Activated CD4-positive, alpha-beta T cell treated with anti-CD3 and anti-CD28 coated beads, Interleukin-2, Interleukin-6, amounts not matched to agents 100 ng/mL and 50 ng/mL, durations not matched to agents 16 hours and 8 hours (primary cell): ENCODE measurements around the gene ZRANB1.

Source experiments
- DNase-seq: peaks from one replicate; pipeline ENCODE4 v3.0.0-alpha.2; 2020

ZRANB1 gene

GRCh38 chr10:124923684-124924083 lies 18.2 kb upstream of the ZRANB1 start:
- DNase-seq: no peak

GRCh38 chr10:124926548-124926947 lies 15.4 kb upstream of the ZRANB1 start:
- no peak for DNase-seq

DNA sequence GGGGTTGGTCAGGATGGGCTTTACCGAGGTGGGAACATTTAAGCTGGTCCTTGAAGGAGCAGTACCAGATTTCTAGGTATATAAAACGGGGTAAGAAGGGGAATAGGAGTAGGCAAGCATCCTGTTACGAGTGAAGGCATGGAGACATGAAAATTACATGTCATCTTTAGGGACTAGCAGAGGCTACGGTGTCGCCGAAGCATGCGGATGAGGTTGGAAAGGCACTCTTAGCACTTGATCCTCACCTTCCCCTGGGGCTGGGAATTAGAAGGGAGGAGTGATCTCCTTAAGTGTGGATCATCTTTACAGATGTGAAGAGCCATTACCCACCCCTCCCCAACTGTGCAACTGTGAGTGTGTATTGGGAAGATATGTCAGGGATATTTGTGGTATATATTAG lies 13.8 kb upstream of the ZRANB1 start:
- DNase-seq: no peak

DNA sequence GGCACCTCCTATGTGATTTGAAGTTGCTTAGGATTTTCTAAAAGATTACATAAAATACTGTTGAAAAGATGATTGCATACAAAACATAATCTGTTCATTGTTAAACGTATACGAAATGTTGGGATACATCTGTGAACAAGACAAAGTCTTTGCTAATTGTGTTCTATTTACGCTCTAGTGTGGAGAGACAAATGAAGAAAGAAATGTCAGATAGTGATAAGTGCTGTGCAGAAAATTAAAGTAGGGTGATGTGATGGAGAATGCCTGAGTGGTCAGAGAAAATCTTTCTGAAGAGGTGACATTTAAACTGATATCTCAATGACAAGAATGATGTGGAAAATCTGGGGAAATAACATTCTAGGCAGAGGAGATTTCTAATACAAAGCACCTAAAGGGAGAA lies 13.4 kb upstream of the ZRANB1 start:
- DNase-seq: no peak

- DNase-seq: no peak
These were observed 6.0 kb upstream of the ZRANB1 start for GRCh38 chr10:124935946-124936345.

GRCh38 chr10:124936813-124937212 lies 5.1 kb upstream of the ZRANB1 start:
- no peak for DNase-seq

DNA sequence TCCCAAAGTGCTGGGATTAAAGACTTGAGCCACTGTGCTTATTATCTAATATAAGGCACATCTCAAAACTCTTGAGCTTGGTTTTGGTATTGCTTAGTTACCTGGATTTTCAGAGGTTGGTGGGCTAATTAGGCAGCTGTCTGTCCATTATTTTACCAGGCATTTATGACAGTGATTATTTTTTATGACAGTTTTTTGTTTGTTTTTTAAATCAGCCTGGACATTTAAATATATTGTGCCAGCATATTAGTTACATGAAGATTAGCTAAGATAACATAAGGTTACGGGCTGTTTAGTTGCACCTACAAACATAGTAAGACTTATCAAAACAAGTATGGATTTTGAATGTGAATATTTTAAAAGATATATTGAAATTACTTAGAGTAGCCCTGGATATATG lies 2.6 kb upstream of the ZRANB1 start:
- no peak for DNase-seq

DNA sequence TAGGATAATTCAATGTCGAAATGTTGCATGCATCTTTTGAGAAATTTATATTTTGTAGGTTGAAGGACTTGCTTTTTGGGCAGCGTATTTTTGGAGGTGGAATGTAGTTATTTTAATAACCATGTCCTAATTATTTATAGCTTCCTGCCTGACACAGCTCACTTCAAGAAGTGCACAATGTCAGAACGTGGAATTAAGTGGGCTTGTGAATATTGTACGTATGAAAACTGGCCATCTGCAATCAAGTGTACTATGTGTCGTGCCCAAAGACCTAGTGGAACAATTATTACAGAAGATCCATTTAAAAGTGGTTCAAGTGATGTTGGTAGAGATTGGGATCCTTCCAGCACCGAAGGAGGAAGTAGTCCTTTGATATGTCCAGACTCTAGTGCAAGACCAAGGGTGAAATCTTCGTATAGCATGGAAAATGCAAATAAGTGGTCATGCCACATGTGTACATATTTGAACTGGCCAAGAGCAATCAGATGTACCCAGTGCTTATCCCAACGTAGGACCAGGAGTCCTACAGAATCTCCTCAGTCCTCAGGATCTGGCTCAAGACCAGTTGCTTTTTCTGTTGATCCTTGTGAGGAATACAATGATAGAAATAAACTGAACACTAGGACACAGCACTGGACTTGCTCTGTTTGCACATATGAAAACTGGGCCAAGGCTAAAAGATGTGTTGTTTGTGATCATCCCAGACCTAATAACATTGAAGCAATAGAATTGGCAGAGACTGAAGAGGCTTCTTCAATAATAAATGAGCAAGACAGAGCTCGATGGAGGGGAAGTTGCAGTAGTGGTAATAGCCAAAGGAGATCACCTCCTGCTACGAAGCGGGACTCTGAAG lies 620 bp downstream of the ZRANB1 start:
- DNase-seq: no peak

DNA sequence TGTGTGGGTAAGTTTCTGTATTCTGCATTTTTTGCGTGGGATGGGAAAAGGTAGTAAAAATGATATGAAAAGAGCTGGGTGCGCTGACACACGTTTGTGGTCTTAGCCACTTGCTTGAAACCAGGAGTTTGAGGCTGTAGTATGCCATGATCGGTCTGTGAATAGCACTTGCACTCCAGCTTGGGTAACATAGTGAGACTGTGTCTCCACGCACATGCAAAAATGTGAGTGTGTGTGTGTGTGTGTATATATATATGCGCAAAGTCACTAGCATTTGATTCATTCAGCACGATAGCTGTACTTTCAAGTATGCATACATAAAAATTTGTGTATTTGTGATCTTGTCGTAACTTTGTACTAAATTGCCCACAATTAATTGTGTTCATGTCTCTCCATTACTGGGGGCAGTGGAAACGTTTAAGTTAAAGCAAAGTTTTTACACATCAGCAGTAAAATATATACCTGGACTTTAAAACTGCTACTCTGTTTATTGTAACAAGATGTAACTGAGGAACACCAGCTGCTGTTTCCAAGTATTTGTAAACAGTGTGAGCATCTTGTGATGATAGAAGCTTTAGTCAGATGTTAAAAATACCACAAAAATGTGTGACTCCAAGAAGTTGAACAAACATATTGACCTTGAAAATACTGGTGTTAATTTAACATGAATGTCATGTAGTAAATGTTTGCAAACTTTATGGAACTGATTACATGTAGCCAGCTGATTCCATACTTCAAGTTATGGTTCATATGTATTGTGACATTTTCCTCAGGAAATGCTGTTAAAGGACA lies 1.6 kb downstream of the ZRANB1 start:
- no peak for DNase-seq

DNA sequence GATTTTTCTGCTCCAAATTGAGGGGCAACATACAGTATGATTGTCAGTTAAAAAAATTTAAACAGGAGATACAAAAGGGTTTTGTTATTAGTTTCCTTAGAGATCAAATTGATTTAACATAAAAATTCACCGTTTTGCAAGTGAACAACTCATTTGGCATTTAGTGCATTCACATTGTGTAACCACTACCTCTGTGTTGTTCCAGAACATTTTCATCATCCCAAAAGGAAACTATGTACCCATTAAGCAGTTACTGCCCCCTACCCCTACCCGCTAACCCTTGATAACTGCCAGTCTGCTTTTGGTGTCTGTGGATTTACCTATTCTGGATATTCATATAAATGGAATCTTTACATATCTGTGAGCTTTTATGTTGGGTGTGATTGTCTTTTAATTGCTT lies 3.1 kb downstream of the ZRANB1 start:
- no peak for DNase-seq

- DNase-seq: no peak
These were observed 5.0 kb downstream of the ZRANB1 start for GRCh38 chr10:124946945-124947344.

DNA sequence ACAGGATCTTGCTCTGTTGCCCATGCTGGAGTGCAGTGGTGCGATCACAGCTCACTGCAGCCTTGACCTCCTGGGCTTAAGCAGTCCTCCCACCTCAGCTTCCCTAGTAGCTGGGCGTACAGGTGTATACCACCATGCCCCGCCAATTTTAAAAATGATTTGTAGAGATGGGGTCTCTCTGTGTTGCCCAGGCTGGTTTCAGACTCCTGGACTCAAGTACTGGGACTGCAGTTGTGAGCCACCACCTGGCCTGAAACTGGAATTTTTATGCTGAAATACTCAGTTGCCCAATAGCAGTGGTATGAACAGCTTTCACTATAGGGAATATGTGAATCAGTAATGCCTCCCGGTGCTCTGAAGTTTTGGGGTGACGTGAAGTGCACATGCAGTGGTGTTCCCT lies 7.6 kb downstream of the ZRANB1 start:
- DNase-seq: no peak

DNA sequence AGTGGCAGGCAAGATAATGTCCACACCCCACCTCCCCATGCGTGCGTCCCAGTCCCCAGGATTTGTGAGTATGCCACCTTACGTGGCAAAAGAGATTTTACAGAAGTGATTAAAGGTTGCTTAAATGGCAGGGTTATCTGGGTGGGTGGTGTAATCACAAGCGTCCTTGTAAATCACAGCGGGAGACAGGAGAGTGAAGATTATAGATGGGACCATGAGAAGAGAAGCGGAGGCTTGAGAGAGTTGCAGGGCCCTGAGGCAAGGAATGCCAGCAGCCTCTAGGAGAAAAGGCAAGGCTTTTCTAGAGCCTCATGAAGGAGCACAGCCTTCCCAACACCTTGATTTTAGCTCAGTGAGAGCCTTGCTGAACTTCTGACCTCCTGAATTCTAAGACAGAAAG lies 10.2 kb downstream of the ZRANB1 start:
- DNase-seq: no peak

DNA sequence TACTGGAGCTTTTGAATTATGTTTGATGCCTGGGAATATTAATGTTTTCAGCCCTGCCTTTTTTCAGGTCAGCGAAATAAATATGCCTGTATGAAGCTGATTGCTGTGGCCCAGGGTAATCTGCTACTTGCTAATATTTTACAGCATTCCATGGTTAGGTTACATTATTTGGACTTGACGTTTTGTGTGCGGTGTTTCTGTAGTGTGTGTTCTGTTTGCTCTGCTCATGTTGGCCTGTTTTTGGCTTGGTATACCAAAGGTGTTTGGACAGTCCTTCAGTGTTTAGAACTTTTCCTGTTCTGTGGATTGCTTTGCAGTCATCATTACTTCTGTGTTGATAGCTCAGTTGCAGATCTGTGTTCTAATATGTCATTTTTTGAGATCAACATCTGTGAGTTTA lies 11.5 kb downstream of the ZRANB1 start:
- no peak for DNase-seq

GRCh38 chr10:124955243-124955642 lies 13.3 kb downstream of the ZRANB1 start:
- no peak for DNase-seq

DNA sequence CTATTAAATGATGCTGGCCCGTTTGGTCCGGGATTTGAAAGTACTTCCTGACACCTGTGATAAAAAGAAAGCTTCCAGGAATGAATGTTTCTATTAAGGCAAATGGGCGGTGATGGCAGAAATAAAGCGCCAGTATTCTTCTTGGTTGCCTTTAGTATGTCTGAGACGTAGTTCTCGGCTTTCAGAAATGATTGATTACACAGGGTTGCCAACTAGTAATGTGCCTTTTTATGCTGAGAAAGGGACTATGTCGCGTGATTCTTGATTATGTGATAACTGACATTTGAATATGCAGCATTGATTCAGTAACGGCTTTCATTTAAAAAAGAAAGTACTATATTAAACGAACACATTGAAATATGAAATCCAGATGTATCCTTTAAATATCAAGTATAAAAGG lies 13.9 kb downstream of the ZRANB1 start:
- DNase-seq: no peak

DNA sequence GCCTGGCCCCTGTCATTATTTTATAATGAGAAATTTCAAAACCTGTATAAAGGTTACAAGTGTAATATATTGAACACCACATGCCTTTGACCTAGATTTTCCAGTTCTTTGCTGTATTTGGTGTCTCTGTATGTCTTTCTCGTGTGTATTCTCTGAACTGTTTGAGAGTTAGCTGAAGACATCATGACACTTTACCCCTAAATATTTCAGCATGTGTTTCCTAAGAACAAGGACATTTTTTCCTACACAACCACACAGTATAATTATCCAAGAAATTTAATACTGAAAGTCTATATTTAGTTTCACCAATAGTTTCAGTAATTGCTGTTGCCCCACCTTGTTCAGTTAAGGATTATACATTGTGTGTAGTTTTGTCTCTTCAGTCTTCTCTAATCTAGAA lies 14.8 kb downstream of the ZRANB1 start:
- no peak for DNase-seq

- DNase-seq: no peak
These were observed 15.6 kb downstream of the ZRANB1 start for GRCh38 chr10:124957404-124957947.

GRCh38 chr10:124959564-124959963 lies 17.6 kb downstream of the ZRANB1 start:
- no peak for DNase-seq

- DNase-seq: no peak
These were observed 19.3 kb downstream of the ZRANB1 start for GRCh38 chr10:124961248-124961570.

GRCh38 chr10:124962421-124962820 lies 20.5 kb downstream of the ZRANB1 start:
- DNase-seq: no peak

DNA sequence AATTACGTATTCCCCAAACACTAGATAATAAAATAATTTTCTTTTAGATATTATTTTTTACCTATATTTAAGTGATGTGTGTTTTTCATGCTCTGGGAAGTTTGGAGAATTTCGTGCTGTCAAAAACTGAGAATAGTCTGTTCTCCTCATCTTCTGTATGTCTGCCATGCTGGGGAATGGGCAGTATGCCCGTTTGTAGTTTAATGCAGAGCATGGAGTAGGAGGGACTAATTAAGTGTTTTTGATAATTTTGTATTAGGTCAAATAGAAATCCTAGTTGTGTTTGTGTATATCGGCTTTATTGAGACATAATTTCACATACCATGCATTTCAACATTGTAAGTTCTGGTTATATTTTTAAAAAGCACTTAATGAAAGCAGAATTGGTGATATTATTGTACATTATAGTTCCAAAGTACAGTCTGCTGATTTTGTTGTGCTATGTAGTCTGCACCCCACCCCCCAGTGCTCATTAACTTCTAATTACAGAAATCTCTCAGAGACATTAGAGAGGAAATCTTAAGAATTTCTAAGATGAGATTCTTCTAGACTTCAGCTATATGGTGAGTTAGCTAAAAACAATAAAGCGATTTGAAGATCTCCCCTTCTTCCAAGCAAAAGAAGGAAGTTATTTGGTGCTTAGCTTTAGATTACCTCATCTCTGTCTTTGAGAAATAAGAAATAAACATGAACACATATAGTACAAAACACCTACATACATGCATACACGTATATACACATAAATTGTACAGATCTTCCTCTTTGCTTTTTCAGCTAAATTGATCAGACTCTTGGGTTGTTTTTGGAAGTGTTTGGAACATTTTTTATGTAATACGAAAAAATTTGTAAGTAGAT lies 22.2 kb downstream of the ZRANB1 start:
- no peak for DNase-seq

DNA sequence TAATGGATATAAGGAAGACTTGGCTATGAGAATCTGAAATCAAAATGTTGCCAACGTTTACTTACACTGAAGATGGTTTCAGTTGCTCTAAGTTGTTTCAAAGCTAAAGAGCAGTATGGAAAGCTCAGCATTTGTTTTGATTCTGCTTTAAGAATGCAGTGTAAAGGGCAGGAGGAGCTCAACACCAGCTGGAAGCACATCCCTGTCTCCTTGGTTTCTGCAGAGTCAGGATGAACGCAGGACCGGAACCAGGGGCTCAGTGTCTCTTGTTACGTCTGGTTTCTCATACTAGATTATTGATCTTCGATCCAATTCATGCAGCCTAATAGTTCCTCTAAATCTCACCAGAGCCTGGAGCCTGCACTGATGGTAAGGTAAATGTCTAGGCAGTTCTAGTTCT lies 24.1 kb downstream of the ZRANB1 start:
- no peak for DNase-seq
